ENCODE measurements around the gene CELA2A. TPM values are rescaled to one million over a fixed set of nuclear protein-coding genes. Genes with fewer than 3 reads are reported as not detected.

The CELA2A gene
- total and polyA plus RNA-seq, 12 donors: 0.97 to 45.4 (median 9.8) TPM

DNA sequence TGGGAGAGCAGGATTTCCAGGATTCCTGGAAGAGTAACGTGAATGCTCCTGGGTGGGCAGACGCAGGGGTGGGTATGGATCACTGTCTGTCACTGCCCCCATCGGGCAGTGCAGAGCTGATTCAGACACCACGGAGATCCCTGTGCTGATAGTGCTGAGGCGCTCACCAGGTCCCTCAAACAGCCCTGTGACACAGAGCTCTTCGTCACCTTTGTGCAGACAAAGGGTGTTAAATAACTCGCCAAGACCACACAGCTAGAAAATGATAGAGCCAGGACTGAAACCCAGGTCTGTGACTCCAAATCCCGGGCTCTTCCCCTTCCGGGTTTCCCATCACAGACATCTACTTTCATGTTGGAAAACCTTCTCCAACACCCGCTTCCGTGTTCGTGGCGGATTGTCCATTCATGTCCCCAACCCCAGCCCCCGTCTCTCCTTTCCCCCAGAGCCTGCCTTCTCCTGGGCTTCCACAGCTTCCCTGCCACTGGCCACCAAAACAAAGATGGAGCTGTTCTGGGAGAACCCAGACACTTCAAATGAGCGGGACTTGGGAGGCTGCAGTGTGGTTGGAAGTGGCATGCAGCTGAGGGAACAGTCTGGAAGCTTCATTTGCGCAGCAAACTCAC is 44.2 kb upstream of the CELA2A start:
- H3K27me3 ChIP-seq: no peaks in the 10 kb centered on the region
- no peaks in the 10 kb centered on the region for H3K9me3 ChIP-seq (replicated peaks in 1 of 3)
- H3K36me3 ChIP-seq (replicated peaks in 1 of 2): peaks cover 0 to 5% of the 10 kb centered on the region in 2 donors
- intact Hi-C loops (cut with DNase I): no loop called here
- DNase-seq: peak in 4 of 7 donors; percentile 19 to 56 (median 46)
- H3K27ac ChIP-seq: peak overlapping the region in 4 of 5 donors; percentile 27 to 83 (median 76)
- peaks cover 39 to 55% of the 10 kb centered on the region in 2 donors for H3K4me1 ChIP-seq (replicated peaks in 1 of 2)
- TF ChIP-seq, protein P1, sequence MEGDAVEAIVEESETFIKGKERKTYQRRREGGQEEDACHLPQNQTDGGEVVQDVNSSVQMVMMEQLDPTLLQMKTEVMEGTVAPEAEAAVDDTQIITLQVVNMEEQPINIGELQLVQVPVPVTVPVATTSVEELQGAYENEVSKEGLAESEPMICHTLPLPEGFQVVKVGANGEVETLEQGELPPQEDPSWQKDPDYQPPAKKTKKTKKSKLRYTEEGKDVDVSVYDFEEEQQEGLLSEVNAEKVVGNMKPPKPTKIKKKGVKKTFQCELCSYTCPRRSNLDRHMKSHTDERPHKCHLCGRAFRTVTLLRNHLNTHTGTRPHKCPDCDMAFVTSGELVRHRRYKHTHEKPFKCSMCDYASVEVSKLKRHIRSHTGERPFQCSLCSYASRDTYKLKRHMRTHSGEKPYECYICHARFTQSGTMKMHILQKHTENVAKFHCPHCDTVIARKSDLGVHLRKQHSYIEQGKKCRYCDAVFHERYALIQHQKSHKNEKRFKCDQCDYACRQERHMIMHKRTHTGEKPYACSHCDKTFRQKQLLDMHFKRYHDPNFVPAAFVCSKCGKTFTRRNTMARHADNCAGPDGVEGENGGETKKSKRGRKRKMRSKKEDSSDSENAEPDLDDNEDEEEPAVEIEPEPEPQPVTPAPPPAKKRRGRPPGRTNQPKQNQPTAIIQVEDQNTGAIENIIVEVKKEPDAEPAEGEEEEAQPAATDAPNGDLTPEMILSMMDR (IDR thresholded peaks at IDR 0.05): no peak
- TF ChIP-seq POLR2A (IDR thresholded peaks at IDR 0.05): no peak
- WGBS, 4 donors: 56 to 68% (median 62%) methylated on average over 10 to 16 of the region's 16 CpGs
- H3K4me3 ChIP-seq: peak overlapping the region in 1 of 4 donors; percentile 85

DNA sequence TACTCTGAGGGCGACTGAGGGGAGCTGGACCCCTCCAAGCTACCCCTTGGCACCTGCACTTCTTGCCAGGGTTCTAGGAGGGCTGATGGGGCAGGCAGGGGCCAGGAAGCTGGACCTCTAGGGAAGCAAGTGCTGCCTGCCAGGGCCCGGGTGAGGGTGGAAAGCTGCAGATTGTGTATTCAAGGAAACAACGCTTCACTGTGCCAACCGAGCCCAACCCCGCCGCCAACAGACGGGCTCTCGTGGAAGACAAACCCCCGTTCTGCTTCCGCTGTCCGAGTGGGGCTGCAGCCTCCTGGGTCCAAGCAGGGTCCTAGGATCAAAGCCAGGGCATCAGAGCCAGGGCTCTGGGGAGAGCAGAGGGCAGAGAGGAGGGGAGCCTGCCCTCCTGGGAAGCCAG is 43.7 kb upstream of the CELA2A start:
- WGBS, 4 donors: 43 to 57% (median 46%) methylated on average over 9 to 11 of the region's 11 CpGs; no CpG with 5 or more reads in 1 of the 4 donors
- Histone ChIP-seq H3K27ac (peak overlapping the region in 3 of 5 donors; percentile 76 to 83 (median 77)), H3K4me3 (no peak overlapping the region), H3K4me1 (replicated peaks in 1 of 2) (peaks cover 39 to 60% of the 10 kb centered on the region in 2 donors), H3K27me3 (no peaks in the 10 kb centered on the region), H3K36me3 (replicated peaks in 1 of 2) (peaks cover 0 to 5% of the 10 kb centered on the region in 2 donors), H3K9me3 (replicated peaks in 1 of 3) (no peaks in the 10 kb centered on the region)
- DNase-seq: peak in 6 of 7 donors; percentile 43 to 65 (median 50)
- intact Hi-C loops (cut with DNase I): no loop called here
- no peak for TF ChIP-seq POLR2A (IDR thresholded peaks at IDR 0.05)
- TF ChIP-seq, protein P1 (IDR thresholded peaks at IDR 0.05): no peak

DNA sequence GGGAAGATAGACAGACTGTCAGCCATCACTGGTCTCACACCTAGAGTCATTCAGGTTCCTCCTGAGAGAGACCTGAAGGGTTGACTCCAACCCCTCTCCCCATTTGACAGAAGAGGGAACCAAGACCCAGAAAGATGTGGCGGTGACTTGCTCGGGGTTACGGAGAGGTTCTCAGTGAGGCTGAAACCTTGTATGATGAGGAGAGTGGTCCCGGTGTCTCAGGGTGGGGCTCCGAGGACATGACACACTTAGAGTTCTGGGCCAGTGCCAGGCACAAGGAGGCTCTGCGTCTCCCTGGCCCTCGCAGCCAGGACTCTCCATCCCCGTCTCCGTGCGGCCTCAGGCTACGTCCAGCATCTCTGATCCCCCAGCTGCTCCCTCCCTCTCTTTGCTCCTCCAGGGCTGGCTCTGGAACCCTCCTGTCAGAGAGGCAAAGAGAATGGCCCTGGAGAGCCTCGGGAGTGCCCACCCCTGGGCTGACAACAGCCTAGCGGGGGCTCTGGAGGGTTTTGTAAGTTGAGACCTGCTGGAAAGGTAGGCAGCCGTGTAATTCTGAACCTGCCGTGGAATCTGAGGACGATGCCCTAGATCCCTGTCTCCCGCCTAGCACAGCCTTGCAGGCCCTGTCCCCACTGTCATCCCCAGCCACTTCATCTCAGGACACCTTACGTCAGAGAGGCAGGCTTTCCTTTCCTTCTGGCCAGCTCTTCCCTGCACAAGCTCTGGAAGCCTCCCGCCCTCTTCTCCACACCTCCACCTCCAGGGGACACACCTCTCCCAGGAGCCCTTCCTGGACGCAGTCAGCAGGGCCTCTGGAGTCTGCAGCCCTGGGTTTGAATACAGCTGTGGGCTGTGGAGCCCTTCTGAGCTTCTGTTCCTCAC is 42.7 kb upstream of the CELA2A start:
- Histone ChIP-seq H3K4me3 (no peak overlapping the region), H3K4me1 (replicated peaks in 1 of 2) (peaks cover 39 to 63% of the 10 kb centered on the region in 2 donors), H3K36me3 (replicated peaks in 1 of 2) (peaks cover 0 to 5% of the 10 kb centered on the region in 2 donors), H3K27ac (peak overlapping the region in 2 of 5 donors; percentile 76 to 83), H3K9me3 (replicated peaks in 1 of 3) (no peaks in the 10 kb centered on the region), H3K27me3 (no peaks in the 10 kb centered on the region)
- intact Hi-C loops (cut with DNase I): no loop called here
- WGBS, 4 donors: 85 to 89% (median 86%) methylated on average over 13 to 20 of the region's 20 CpGs
- TF ChIP-seq POLR2A (IDR thresholded peaks at IDR 0.05): no peak
- TF ChIP-seq, protein P1 (IDR thresholded peaks at IDR 0.05): no peak
- DNase-seq: peak in 1 of 7 donors; percentile 43

DNA sequence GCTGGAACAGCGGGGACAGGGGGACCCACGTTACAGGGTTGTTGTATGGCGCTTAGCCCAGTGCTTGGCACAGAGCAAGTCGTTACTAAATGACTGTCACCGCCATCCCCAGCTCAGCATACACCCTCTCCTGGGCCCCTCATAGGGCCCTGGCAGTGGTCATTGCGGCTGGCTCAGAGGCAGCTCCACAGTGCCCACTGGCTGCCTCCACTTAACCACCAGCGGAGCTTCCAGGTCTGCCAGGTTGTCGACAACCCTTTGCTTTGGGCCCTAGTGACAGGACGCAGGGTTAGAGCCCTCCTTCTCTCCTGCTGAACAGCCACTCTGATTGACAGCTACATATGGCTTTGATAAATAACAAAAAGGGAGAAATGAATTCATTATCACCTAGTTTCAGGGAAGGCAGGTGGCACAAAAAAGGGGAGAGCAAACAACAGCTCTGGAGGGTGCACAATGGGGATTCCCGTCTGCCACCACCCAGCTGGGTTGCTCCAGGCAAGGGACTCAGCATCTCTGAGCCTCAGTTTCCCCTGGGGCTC is 42.0 kb upstream of the CELA2A start:
- no peak overlapping the region for H3K4me3 ChIP-seq
- H3K4me1 ChIP-seq (replicated peaks in 1 of 2): peaks cover 33 to 69% of the 10 kb centered on the region in 2 donors
- TF ChIP-seq POLR2A (IDR thresholded peaks at IDR 0.05): no peak
- TF ChIP-seq, protein P1 (IDR thresholded peaks at IDR 0.05): no peak
- DNase-seq: no peak
- 89 to 92% (median 91%) methylated on average over 4 to 10 of the region's 10 CpGs for WGBS, 4 donors
- H3K27ac ChIP-seq: peak overlapping the region in 3 of 5 donors; percentile 20 to 89 (median 83)
- H3K27me3 ChIP-seq: no peaks in the 10 kb centered on the region
- H3K9me3 ChIP-seq (replicated peaks in 1 of 3): no peaks in the 10 kb centered on the region
- intact Hi-C loops (cut with DNase I): no loop called here
- H3K36me3 ChIP-seq (replicated peaks in 1 of 2): peaks cover 0 to 5% of the 10 kb centered on the region in 2 donors

Data from adrenal gland (tissue), 12 donors.